K562 (cell line): Measurements from ENCODE around the gene SLC39A7. TPM values are rescaled to one million over a fixed set of nuclear protein-coding genes. Genes with fewer than 3 reads are reported as not detected.

Source experiments
- CHCHD3 ChIP-seq: fragments of 250-450 bp; sonication (Bioruptor Pico); IDR thresholded peaks from 2 replicates; pipeline ENCODE4 v2.1.2; 2022; ENCODE audit warnings: mild to moderate bottlenecking
- EP400 ChIP-seq: fragments of 450-650 bp; IDR thresholded peaks from 2 replicates; pipeline ENCODE4 v1.6.1; 2017; ENCODE audit warnings: antibody characterized with exemption, mild to moderate bottlenecking, moderate library complexity
- HSF4 ChIP-seq: fragments of 250-450 bp; sonication (Bioruptor Pico); IDR thresholded peaks from 2 replicates; pipeline ENCODE4 v2.1.2; 2022; ENCODE audit warnings: mild to moderate bottlenecking, moderate library complexity, borderline replicate concordance
- PRPF4 ChIP-seq: fragments of 200-400 bp; formaldehyde crosslinking; IDR thresholded peaks from one replicate; pipeline ENCODE4 v1.6.1; 2017; ENCODE audit warnings: low read length, low read depth, mild to moderate bottlenecking; ENCODE audit not compliant: insufficient read depth, poor library complexity, severe bottlenecking
- RBM25 ChIP-seq: fragments of 200-400 bp; formaldehyde crosslinking; IDR thresholded peaks from 2 replicates; pipeline ENCODE4 v1.6.1; 2018; ENCODE audit warnings: low read length, low read depth, moderate library complexity; ENCODE audit not compliant: severe bottlenecking
- RCOR1 ChIP-seq, 2 experiments: IDR thresholded peaks; 2 replicates each; pipeline ENCODE4 v1.6.1; 2012; ENCODE audit warnings: low read depth in 2 of 2, low read length in 2 of 2, borderline replicate concordance in 1 of 2, improper control_type of control experiment in 1 of 2
- TBP ChIP-seq: optimal IDR thresholded peaks from 2 replicates; pipeline ENCODE3; 2011; ENCODE audit warnings: low read depth, low read length, improper control_type of control experiment
- ZNF24 ChIP-seq: fragments of 450-650 bp; IDR thresholded peaks from 2 replicates; pipeline ENCODE4 v1.6.1; 2016
- ZNF561 ChIP-seq: fragments of 450-650 bp; formaldehyde crosslinking; conservative IDR thresholded peaks from 2 replicates; pipeline ENCODE4 v1.4.0; 2020; ENCODE audit warnings: mild to moderate bottlenecking, moderate library complexity
- ZNF583 ChIP-seq: fragments of 250-450 bp; sonication (Bioruptor Pico); IDR thresholded peaks from 2 replicates; pipeline ENCODE4 v1.4.0; 2020
- polyA plus RNA-seq, 8 experiments: library from polyadenylated mRNA; depleted of rRNA in 4 of 8; stranded (reverse) in 5 of 8; unstranded in 3 of 8; fragments of >200 nt; fragmentation: Nextera tagmentation in 2 of 8; fragmentation: Illumina TruSeq in 1 of 8; extraction: Ambion mirVana in 2 of 8; extraction: Trizol in 1 of 8; gene quantifications; 2 replicates each; pipeline versions ENCODE4 v1.2.1 to v1.2.3, GENCODE V29; 2011 to 2014; ENCODE audit warnings: inconsistent platforms in 1 of 8, missing spikeins in 1 of 8
- total RNA-seq, 7 experiments: library from RNA; depleted of rRNA in 6 of 7; stranded (reverse); fragments of >200 nt in 6 of 7; fragmentation: Illumina TruSeq in 2 of 7; extraction: Trizol in 2 of 7; gene quantifications; 2 replicates each; pipeline versions ENCODE4 v1.2.1 to v1.2.3, GENCODE V29; 2011 to 2021; ENCODE audit warnings: low replicate concordance in 1 of 7
- TF ChIP-seq, protein P1 (sequence below), 3 experiments: fragments of 200-800 bp in 1 of 3; sonication (Bioruptor generic) in 1 of 3; sonication (generic) in 1 of 3; formaldehyde crosslinking in 1 of 3; IDR thresholded peaks; 2 replicates each; pipeline versions ENCODE4 v1.6.1 to v1.8.0; 2016 to 2022; ENCODE audit warnings: mild to moderate bottlenecking in 2 of 3, missing compliant biosample characterization in 2 of 3, missing genetic modification characterization in 2 of 3, missing genetic modification reagents in 1 of 3
- TF ChIP-seq, protein P2 (sequence below): fragments of 250-450 bp; sonication (Bioruptor Pico); IDR thresholded peaks from 2 replicates; pipeline ENCODE4 v1.8.0; 2021; ENCODE audit warnings: mild to moderate bottlenecking, moderate library complexity
- TF ChIP-seq, protein P3 (sequence below), 3 experiments: fragments of 200-800 bp in 1 of 3; fragments of 250-450 bp in 1 of 3; fragments of 450-650 bp in 1 of 3; sonication (Bioruptor Pico) in 1 of 3; sonication (Bioruptor generic) in 1 of 3; formaldehyde crosslinking in 1 of 3; IDR thresholded peaks; 2 replicates each; pipeline versions ENCODE4 v1.6.1 to v1.8.0; 2016 to 2022; ENCODE audit warnings: mild to moderate bottlenecking in 2 of 3, missing genetic modification characterization in 2 of 3, missing compliant biosample characterization in 1 of 3, moderate library complexity in 1 of 3
- TF ChIP-seq, protein P4 (sequence below): sonication (generic); IDR thresholded peaks from 2 replicates; pipeline ENCODE4 v1.6.1; 2016
- TF ChIP-seq, protein P5 (sequence below), 2 experiments: fragments of 450-650 bp; conservative IDR thresholded peaks; 2 replicates each; pipeline ENCODE4 v1.6.1; 2017; ENCODE audit warnings: mild to moderate bottlenecking in 2 of 2, moderate library complexity in 2 of 2

Gene SLC39A7
- total and polyA plus RNA-seq, 9 of the 15 experiments (the other 6 are each of a cell fraction or from before 2014, with no cell fraction given), result 21.7 to 169 (median 121) TPM

DNA sequence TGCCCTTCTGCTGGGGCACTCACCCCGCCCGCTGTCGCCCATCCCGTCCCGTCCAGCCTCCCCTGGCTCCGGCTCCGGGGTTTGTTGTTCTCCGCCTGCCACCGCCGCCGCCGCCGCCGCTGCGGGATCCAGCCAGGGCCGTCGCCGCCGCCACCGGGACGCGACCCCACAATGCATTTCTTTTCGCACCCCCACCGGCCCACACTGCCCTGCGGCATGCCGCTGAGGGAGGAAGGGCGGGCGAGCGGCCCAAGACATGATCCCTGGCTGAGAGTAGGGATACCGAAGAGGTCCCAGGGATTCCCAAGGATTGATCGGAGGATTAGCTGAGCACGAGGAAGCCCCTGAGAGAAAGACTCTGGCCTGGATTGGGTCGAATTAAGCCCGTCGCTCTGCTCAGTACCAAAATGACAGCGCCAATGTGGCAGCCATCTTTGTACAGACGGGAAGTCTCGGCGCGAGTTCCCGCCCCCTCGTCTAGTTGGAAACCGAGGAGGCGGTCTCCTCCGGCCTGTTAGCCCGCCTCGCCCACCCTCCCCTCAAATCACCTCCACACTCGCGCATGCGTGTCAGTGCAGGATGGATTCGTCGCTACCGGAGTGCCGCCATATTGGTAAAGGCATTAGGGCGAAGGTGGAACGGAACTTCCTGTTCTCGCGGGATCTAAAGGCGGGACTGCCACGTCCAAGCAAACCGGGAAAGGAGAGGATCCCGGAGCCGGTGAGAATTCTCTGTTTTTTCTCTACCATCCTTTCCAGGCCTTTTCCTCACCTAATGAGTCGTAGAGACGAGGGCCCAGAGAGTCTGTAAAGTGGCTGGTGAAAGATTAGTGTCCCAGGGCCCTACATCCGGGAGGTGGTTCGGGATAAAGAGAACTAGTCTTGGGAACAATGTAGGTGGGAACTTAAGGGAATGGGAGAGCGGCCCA lies at the start of gene SLC39A7, which contains the start of gene RXRB (continued):
- TF ChIP-seq, protein P1, sequence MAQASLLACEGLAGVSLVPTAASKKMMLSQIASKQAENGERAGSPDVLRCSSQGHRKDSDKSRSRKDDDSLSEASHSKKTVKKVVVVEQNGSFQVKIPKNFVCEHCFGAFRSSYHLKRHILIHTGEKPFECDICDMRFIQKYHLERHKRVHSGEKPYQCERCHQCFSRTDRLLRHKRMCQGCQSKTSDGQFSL (CRISPR knock-in tag; IDR thresholded peaks at IDR 0.05), result peak; percentile 99
- TF ChIP-seq, protein P1 (tag; IDR thresholded peaks at IDR 0.05), result peak in 1 of 2 experiments; percentile 99; a peak in 2 of 4 replicates
- no peak for TF ChIP-seq PRPF4
- TF ChIP-seq HSF4 (CRISPR knock-in tag), result no peak
- TF ChIP-seq ZNF583 (CRISPR knock-in tag), result peak; percentile 79; the same call in 1 of the 2 replicates
- TF ChIP-seq, protein P2, sequence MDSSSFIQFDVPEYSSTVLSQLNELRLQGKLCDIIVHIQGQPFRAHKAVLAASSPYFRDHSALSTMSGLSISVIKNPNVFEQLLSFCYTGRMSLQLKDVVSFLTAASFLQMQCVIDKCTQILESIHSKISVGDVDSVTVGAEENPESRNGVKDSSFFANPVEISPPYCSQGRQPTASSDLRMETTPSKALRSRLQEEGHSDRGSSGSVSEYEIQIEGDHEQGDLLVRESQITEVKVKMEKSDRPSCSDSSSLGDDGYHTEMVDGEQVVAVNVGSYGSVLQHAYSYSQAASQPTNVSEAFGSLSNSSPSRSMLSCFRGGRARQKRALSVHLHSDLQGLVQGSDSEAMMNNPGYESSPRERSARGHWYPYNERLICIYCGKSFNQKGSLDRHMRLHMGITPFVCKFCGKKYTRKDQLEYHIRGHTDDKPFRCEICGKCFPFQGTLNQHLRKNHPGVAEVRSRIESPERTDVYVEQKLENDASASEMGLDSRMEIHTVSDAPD, result no peak
- TF ChIP-seq, protein P3, sequence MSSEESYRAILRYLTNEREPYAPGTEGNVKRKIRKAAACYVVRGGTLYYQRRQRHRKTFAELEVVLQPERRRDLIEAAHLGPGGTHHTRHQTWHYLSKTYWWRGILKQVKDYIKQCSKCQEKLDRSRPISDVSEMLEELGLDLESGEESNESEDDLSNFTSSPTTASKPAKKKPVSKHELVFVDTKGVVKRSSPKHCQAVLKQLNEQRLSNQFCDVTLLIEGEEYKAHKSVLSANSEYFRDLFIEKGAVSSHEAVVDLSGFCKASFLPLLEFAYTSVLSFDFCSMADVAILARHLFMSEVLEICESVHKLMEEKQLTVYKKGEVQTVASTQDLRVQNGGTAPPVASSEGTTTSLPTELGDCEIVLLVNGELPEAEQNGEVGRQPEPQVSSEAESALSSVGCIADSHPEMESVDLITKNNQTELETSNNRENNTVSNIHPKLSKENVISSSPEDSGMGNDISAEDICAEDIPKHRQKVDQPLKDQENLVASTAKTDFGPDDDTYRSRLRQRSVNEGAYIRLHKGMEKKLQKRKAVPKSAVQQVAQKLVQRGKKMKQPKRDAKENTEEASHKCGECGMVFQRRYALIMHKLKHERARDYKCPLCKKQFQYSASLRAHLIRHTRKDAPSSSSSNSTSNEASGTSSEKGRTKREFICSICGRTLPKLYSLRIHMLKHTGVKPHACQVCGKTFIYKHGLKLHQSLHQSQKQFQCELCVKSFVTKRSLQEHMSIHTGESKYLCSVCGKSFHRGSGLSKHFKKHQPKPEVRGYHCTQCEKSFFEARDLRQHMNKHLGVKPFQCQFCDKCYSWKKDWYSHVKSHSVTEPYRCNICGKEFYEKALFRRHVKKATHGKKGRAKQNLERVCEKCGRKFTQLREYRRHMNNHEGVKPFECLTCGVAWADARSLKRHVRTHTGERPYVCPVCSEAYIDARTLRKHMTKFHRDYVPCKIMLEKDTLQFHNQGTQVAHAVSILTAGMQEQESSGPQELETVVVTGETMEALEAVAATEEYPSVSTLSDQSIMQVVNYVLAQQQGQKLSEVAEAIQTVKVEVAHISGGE (CRISPR knock-in tag; IDR thresholded peaks at IDR 0.05), result peak in 1 of 3 experiments; percentile 49; a peak in 2 of 6 replicates
- TF ChIP-seq CHCHD3, result 0 out of 2 replicates have a peak, but pooled peaks have one; percentile 51
- TF ChIP-seq TBP, result peak; percentile 86
- TF ChIP-seq ZNF24, result peak; percentile 49; the same call in 1 of the 2 replicates
- TF ChIP-seq RBM25, result peak; percentile 90
- TF ChIP-seq RCOR1 (IDR thresholded peaks at IDR 0.05; ENCODE audit: borderline replicate concordance in 1 of 2, low read depth in 2 of 2, low read length in 2 of 2), result peak in 1 of 2 experiments; percentile 60; a peak in 2 of 4 replicates
- TF ChIP-seq, protein P4, sequence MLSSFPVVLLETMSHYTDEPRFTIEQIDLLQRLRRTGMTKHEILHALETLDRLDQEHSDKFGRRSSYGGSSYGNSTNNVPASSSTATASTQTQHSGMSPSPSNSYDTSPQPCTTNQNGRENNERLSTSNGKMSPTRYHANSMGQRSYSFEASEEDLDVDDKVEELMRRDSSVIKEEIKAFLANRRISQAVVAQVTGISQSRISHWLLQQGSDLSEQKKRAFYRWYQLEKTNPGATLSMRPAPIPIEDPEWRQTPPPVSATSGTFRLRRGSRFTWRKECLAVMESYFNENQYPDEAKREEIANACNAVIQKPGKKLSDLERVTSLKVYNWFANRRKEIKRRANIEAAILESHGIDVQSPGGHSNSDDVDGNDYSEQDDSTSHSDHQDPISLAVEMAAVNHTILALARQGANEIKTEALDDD, result no peak
- TF ChIP-seq EP400, result peak; percentile 93
- TF ChIP-seq, protein P5, sequence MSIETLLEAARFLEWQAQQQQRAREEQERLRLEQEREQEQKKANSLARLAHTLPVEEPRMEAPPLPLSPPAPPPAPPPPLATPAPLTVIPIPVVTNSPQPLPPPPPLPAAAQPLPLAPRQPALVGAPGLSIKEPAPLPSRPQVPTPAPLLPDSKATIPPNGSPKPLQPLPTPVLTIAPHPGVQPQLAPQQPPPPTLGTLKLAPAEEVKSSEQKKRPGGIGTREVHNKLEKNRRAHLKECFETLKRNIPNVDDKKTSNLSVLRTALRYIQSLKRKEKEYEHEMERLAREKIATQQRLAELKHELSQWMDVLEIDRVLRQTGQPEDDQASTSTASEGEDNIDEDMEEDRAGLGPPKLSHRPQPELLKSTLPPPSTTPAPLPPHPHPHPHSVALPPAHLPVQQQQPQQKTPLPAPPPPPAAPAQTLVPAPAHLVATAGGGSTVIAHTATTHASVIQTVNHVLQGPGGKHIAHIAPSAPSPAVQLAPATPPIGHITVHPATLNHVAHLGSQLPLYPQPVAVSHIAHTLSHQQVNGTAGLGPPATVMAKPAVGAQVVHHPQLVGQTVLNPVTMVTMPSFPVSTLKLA (conservative IDR thresholded peaks at IDR 0.05), result peak; percentile 91 to 92; a peak in 3 of 4 replicates
- 0 out of 2 replicates have a peak, but pooled peaks have one; percentile 36 for TF ChIP-seq ZNF561
